HG03342 (cell line): ENCODE results near the gene MSS51.
"Not testable (repeated sequence)": the region's sequence is repeated elsewhere in the genome, so short reads cannot be mapped to it uniquely, and the experiment has no call there.

Source experiments
- ATAC-seq: cut with Tn5 transposase; IDR thresholded peaks from one replicate; pipeline ENCODE4 v1.9.1; 2021; ENCODE audit warnings: mild to moderate bottlenecking, moderate library complexity; ENCODE audit not compliant: unreplicated experiment

Gene MSS51

GRCh38 chr10:73414230-73414945 lies 19.0 kb downstream of the MSS51 start:
- no peak for ATAC-seq

DNA sequence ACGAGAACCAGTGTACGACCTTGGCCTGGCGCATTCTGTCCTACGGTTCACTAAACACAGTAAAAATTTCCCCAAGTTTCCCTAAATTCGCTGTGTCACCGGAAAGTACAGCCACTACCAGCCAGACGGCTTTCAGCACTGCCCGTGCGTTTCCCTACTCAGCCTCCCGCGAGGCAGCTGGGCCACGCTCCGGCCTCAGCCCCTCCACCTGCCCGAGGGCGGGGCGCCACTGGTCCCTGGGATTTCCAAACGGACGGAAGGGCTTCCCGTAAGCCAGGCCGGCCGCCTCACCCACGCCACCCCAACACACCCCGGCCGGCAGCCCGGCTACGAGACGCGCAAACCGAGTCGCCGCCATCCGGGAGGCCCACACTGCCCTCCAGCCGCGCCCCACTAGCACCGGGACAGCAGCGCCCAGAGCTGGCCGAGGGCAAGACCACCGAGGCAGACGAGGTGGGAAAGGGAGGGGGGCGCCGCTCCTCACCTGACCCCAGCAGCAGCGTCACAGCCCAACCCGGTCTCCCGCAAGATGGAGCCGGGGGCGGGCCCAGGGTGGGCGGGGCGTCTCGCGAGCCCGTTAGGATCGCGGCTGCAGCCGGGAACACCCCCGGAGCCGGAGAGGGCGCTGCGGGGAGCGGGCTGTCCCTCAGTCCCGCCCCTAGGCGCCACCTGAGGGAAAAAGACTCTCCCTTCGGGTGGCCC lies 19.7 kb downstream of the MSS51 start, which contains the start of gene ANXA7:
ANXA7 (minus strand) TSS at position 531 of the 702 bp plus-strand sequence. CDS start 13,202 bp downstream, outside the sequence.
- peak; percentile 91 for ATAC-seq

DNA sequence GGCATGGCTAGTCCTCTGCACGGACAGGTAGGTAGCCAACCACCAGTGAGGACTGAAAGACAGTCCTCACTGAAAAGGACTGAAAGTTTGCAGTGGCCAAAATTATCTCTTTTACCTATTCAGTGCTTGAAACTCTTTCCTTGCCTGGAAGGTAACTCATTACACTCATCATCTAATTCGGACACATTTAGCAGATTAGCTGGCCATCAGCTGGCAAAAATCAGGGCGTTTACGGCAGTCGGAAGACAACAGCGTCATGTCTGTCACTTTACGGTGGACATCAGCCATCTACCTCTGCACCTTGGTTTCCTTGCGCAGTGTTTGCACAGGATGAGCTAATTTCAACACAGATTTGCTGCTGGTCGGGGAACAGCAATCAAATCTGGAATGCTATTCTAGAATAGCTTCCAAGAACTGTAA lies 20.2 kb downstream of the MSS51 start:
- ATAC-seq: peak; percentile 38

GRCh38 chr10:73410897-73411296 lies 22.5 kb downstream of the MSS51 start:
- no peak for ATAC-seq

- ATAC-seq: no peak
Measured at GRCh38 chr10:73408978-73409521, 24.3 kb downstream of the MSS51 start.

DNA sequence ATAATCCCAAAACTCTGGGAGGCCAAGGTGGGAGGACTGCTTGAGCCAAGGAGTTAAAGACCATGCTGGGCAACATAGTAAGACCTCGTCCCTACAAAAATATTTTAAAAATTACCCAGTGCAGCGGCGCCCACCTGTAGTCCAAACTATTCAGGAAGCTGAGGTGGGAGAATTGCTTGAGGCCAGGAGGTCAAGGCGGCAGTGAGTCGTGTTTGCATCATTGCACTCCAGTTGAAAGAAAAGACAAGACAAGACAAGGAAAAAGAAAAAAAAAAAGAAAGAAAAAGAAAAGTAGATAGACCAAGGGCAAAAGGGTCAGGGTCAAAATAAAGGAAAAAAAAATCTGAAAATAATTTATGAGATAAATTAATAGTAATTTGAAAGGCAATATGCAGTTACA lies 25.3 kb downstream of the MSS51 start:
- no peak for ATAC-seq

DNA sequence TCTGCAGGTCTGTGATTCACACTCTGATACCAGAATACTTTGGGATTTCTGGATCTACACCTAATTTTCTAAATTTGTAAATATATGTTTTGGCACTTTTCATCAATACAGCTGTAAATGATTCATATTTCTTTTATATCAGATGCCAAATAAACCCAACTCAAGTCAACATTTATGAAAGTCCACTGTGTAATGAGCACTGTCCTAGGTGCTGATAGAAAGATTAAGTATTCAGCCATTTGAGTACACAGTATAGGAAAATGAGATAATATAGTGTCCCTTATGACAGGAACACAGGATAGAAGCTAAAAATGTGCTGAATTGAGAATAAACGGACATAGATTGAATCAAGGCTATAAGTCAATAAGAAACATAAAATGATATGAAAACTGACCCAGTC lies 25.9 kb downstream of the MSS51 start:
- ATAC-seq: no peak

- no peak for ATAC-seq
Measured at GRCh38 chr10:73406846-73407245, 26.5 kb downstream of the MSS51 start.

DNA sequence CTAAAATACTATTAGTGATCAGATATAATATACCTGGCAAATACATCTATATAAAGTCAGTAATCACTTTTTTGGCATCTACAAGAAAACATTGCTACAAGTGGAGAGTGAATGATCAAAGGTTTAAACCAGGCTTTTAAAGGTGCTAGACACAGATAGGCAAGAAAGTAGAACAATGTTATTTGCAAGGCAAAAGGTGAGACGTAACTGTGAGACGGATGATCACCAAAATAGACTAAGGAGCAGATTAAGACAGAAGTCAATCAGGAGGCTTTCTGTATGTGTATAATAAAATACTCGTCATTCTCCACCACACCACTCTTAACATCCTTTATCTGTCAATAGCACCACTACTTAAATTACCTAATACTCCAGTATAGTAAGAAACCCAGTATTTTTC lies 27.8 kb downstream of the MSS51 start:
- no peak for ATAC-seq

DNA sequence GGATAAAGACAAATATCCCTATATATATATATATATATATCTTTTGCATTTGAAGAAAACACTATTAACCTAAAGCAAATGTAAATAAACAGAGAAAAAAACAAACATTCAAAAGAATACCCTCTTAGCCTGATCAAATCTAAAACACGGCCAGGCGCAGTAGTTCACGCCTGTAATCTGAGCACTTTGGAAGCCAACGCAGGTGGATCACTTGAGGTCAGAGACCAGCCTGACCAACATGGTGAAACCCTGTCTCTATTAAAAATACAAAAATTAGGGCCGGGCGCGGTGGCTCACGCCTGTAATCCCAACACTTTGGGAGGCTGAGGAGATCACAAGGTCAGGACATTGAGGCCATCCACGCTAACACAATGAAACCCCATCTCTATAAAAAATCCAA lies 28.7 kb downstream of the MSS51 start:
- no peak for ATAC-seq

DNA sequence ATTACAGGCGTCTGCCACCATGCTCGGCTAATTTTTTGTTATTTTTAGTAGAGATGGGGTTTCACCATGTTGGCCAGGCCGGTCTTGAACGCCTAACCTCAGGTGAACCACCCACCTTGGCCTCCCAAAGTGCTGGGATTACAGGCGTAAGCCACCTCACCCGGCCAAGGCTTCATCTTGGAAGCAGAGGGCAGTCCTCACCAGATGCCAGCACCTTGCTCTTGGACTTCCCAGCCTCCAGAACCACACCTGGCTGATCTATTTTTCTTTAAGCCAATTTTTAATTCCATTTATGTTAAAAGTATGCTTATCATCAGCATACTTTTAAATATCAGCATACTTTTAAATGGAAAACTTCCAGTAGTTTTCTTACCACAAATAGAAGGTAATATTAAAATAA lies 31.7 kb downstream of the MSS51 start:
- no peak for ATAC-seq

DNA sequence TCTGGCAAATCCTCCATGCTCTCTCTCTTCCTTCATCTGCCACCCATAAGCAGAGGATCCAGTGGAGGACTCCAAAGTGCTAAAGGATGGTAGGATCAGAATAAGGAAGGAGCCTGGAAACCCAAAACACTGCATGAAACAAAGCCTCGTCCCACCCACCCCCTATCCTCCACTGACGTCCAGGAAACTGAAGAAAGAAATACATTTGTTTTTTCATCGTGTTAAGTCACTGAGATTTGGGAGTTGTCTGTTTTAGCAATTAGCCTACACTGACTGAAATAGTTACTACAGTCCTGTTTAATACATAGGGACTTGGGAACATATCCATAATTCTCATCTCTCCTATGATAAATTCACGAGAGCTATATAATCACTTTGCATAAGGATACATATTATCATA lies 34.3 kb downstream of the MSS51 start:
- ATAC-seq: no peak

DNA sequence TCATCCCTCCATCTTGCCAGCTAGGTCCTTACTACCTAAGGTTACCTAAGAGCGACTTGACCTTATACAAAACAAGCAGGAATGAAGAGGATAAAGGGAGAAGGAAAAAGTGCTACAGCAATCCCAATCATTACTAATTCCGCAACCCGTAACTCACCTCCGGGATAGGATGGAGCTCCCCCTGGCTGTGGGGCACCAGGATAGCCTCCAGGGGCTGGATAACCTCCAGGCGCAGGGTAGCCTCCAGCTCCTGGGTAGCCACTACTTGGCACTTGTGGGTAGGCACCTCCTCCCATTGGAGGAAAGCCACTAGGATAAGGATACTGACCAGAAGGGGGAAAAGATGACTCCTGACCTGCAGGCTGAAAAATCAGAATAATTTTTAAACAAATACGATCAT lies 35.3 kb downstream of the MSS51 start:
- no peak for ATAC-seq

DNA sequence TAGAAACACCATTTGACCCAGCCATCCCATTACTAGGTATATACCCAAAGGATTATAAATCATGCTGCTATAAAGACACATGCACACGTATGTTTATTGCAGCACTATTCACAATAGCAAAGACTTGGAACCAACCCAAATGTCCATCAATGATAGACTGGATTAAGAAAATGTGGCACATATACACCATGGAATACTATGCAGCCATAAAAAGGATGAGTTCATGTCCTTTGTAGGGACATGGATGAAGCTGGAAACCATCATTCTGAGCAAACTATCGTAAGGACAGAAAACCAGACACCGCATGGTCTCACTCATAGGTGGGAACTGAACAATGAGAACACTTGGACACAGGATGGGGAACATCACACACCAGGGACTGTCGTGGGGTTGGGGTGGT lies 39.0 kb downstream of the MSS51 start:
- ATAC-seq: not testable (repeated sequence)

GRCh38 chr10:73388228-73388627 lies 45.1 kb downstream of the MSS51 start:
- ATAC-seq: no peak

DNA sequence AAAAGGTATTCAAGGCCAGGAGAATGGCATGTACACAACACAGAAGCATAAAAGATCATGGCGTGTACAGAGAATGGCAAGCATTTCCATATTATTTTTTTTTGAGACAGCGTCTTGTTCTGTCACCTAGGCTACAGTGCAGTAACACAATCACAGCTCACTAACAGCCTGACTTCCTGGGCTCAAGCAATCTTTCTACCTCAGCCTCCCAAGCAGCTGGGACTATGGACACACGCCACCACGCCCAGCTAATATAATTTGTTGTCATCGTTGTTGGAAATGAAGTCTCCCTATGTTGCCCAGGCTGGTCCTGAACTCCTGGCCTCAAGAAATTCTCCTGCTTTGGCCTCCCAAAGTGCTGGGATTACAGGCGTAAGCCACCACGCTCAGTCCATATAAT lies 46.8 kb downstream of the MSS51 start:
- ATAC-seq: no peak

DNA sequence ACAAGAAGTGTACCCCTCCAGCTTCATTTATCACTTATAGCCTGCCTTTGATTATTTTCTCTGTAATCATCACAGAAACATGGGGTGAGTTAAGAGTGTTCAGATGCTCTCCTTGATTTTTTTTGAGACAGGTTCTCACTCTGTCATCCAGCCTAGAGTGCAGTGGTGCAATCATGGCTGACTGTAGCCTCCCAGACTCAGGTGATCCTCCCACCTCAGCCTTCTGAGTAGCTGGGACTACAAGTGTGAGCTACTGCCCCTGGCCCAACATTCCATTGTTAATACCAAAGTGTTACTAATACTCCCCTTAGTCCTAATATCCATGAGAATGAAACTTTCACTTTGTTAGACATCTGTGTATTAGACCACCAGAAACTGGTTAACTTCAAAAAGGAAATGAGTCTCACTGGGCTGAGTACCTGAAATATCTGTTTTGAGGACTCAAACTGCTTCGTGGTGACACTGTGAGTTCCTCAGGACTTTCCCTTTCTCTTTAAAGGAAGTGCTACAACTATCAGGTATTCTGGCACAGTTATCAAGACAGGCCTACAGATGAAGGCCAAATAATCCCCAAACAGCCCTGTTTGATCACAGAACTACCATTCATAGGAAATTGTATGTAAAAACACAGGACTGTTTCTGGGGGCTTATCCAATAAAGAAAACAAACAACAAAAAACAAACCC lies 54.2 kb downstream of the MSS51 start:
- no peak for ATAC-seq

- ATAC-seq: no peak
Measured at GRCh38 chr10:73376679-73377078, 56.7 kb downstream of the MSS51 start.
